GM15510 (cell line): ENCODE data around the gene OR13C5.
"Not testable (repeated sequence)": the region's sequence is repeated elsewhere in the genome, so short reads cannot be mapped to it uniquely, and the experiment has no call there.

Experiments
- POLR2A ChIP-seq: IDR thresholded peaks from 3 replicates; pipeline ENCODE4 v1.6.1; 2011; ENCODE audit warnings: borderline replicate concordance; ENCODE audit not compliant: insufficient read length; ENCODE audit errors: extremely low read depth

The OR13C5 gene

GRCh38 chr9:104599313-104599712, at the start of gene OR13C5:
TSS of gene OR13C5 (minus strand) at chr9:104599413. CDS start at chr9:104599413, 0 bp downstream.
- TF ChIP-seq POLR2A, result not testable (repeated sequence)

GRCh38 chr9:104635456-104635855, 36.2 kb upstream of the OR13C5 start:
- TF ChIP-seq POLR2A, result no peak

GRCh38 chr9:104633976-104634520, 34.8 kb upstream of the OR13C5 start:
- no peak for TF ChIP-seq POLR2A

GRCh38 chr9:104618104-104618503, 18.9 kb upstream of the OR13C5 start, which contains the start of gene OR13C9:
TSS of gene OR13C9 (minus strand) at chr9:104618204. CDS start at chr9:104618204, 0 bp downstream.
- TF ChIP-seq POLR2A, result no peak

GRCh38 chr9:104617418-104617817, 18.2 kb upstream of the OR13C5 start:
- TF ChIP-seq POLR2A, result no peak

GRCh38 chr9:104611213-104611612, 12.0 kb upstream of the OR13C5 start:
- TF ChIP-seq POLR2A, result no peak

- TF ChIP-seq POLR2A, result no peak
Observed at GRCh38 chr9:104608336-104608735, 9.1 kb upstream of the OR13C5 start.

GRCh38 chr9:104606152-104606551, 6.9 kb upstream of the OR13C5 start:
- TF ChIP-seq POLR2A, result no peak

- TF ChIP-seq POLR2A, result not testable (repeated sequence)
Observed at GRCh38 chr9:104605527-104605926, 6.3 kb upstream of the OR13C5 start, which contains the start of gene OR13C2. TSS of gene OR13C2 (minus strand) at chr9:104605627. CDS start at chr9:104605627, 0 bp downstream.

- no peak for TF ChIP-seq POLR2A
Observed at GRCh38 chr9:104604801-104605200, 5.6 kb upstream of the OR13C5 start.

- no peak for TF ChIP-seq POLR2A
Observed at GRCh38 chr9:104589626-104590025, 9.6 kb downstream of the OR13C5 start.

GRCh38 chr9:104586496-104587180, 12.6 kb downstream of the OR13C5 start:
- no peak for TF ChIP-seq POLR2A

- TF ChIP-seq POLR2A, result no peak
Observed at GRCh38 chr9:104580562-104580961, 18.7 kb downstream of the OR13C5 start.

GRCh38 chr9:104577263-104577662, 21.9 kb downstream of the OR13C5 start:
- no peak for TF ChIP-seq POLR2A

GRCh38 chr9:104575456-104575855, 23.8 kb downstream of the OR13C5 start:
- no peak for TF ChIP-seq POLR2A

GRCh38 chr9:104572612-104573011, 26.6 kb downstream of the OR13C5 start:
- TF ChIP-seq POLR2A, result no peak
